Lower lobe of right lung (tissue), 2 donors: ENCODE results near the gene LEMD1. TPM values are rescaled to one million over a fixed set of nuclear protein-coding genes. Genes with fewer than 3 reads are reported as not detected.

ENCODE experiments used
- ATAC-seq, 2 donors: fragments of 200-7000 bp; cut with Tn5 transposase; one replicate each; pipeline ENCODE4 v1.9.1; 2020 to 2022; ENCODE audit warnings: mild to moderate bottlenecking in 2 of 2, moderate library complexity in 2 of 2
- DNase-seq: peaks from one replicate; pipeline ENCODE4 v3.0.0-alpha.2; 2020
- H3K27ac ChIP-seq: fragments of 200-600 bp; one replicate; pipeline ENCODE4 v1.8.0; 2022
- H3K27me3 ChIP-seq: fragments of 200-600 bp; one replicate; pipeline ENCODE4 v1.8.0; 2022; ENCODE audit warnings: low read depth
- H3K36me3 ChIP-seq: fragments of 200-600 bp; one replicate; pipeline ENCODE4 v1.8.0; 2022; ENCODE audit warnings: mild to moderate bottlenecking
- H3K4me1 ChIP-seq: fragments of 200-600 bp; one replicate; pipeline ENCODE4 v1.8.0; 2022
- H3K4me3 ChIP-seq: fragments of 200-600 bp; one replicate; pipeline ENCODE4 v1.8.0; 2022; ENCODE audit warnings: mild to moderate bottlenecking
- H3K9me3 ChIP-seq: fragments of 200-600 bp; one replicate; pipeline ENCODE4 v1.8.0; 2022
- intact Hi-C: fragments of 100-400 bp; cut with DNase I; formaldehyde crosslinking; loops from one replicate; pipeline ENCODE4 v1.11.0; 2022
- total RNA-seq: library from RNA; stranded (reverse); fragmentation: NEBNext Ultra II Directional; extraction: Animal tissue kit (Norgen Biotek cat#: 25700); gene quantifications from one replicate; pipeline ENCODE4 v1.2.1, GENCODE V29; 2021
- TF ChIP-seq, protein P1 (sequence below): fragments of 200-600 bp; IDR thresholded peaks from one replicate; pipeline ENCODE4 v1.8.0; 2022; ENCODE audit warnings: antibody characterized with exemption, mild to moderate bottlenecking
- donor health status: DM: no; HTN: yes; CAD: no; lungs with severe emphysema.

Gene LEMD1
- total RNA-seq, 1 donor from 2014 or later, result not detected

DNA sequence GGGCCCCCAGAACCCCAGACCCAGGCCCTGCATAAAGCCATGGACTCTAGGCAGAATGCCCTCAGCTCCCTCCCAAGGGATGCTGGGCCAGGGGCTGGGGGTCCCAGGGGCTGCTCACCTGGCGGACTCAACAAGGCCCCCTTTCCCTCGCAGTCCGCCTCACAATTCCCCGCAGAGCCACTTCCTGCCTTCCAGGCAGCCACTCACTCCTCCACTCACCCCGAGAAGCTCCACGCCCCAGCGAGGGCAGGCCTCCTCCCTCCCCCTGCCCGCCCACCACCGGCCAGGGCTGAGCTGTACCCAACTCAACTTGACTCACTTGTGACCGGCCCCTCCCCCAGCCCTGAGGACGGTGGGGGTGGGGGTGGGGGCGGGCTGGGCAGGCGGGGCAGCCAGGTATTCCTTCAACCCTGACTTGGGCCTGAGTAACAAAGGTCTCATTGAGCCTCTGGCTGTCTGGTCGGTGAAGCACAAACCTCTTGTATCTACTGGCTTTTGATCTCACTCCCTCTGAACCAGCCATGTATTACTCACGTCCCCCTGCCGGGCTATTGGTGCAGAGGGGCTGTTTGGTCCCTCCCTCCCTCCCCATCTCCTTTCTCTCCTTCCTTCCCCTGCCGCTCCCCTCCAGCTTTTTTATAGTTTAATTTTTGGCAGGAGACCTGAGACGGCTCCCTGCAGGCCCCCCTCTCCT is 28.0 kb upstream of the LEMD1 start:
- TF ChIP-seq, protein P1, sequence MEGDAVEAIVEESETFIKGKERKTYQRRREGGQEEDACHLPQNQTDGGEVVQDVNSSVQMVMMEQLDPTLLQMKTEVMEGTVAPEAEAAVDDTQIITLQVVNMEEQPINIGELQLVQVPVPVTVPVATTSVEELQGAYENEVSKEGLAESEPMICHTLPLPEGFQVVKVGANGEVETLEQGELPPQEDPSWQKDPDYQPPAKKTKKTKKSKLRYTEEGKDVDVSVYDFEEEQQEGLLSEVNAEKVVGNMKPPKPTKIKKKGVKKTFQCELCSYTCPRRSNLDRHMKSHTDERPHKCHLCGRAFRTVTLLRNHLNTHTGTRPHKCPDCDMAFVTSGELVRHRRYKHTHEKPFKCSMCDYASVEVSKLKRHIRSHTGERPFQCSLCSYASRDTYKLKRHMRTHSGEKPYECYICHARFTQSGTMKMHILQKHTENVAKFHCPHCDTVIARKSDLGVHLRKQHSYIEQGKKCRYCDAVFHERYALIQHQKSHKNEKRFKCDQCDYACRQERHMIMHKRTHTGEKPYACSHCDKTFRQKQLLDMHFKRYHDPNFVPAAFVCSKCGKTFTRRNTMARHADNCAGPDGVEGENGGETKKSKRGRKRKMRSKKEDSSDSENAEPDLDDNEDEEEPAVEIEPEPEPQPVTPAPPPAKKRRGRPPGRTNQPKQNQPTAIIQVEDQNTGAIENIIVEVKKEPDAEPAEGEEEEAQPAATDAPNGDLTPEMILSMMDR, result no peak
- Histone ChIP-seq H3K4me1 (peaks cover 21% of the 10 kb centered on the region), H3K27ac (peak overlapping the region; percentile 60), H3K9me3 (no peaks in the 10 kb centered on the region), H3K27me3 (peaks cover 37% of the 10 kb centered on the region), H3K4me3 (peak overlapping the region; percentile 47), H3K36me3 (no peaks in the 10 kb centered on the region)
- ATAC-seq (peak; percentile 94), DNase-seq (peak; percentile 80)
- intact Hi-C loops, result no loop called here

- Histone ChIP-seq H3K4me1 (peaks cover 21% of the 10 kb centered on the region), H3K27ac (peak overlapping the region; percentile 60), H3K36me3 (no peaks in the 10 kb centered on the region), H3K27me3 (peaks cover 31% of the 10 kb centered on the region), H3K4me3 (peak overlapping the region; percentile 47), H3K9me3 (no peaks in the 10 kb centered on the region)
- ATAC-seq, result peak; percentile 3 to 9
- TF ChIP-seq, protein P1, result no peak
- intact Hi-C loops, result no loop called here
- DNase-seq, result no peak
Measured at GRCh38 chr1:205449254-205449749, 27.4 kb upstream of the LEMD1 start.

DNA sequence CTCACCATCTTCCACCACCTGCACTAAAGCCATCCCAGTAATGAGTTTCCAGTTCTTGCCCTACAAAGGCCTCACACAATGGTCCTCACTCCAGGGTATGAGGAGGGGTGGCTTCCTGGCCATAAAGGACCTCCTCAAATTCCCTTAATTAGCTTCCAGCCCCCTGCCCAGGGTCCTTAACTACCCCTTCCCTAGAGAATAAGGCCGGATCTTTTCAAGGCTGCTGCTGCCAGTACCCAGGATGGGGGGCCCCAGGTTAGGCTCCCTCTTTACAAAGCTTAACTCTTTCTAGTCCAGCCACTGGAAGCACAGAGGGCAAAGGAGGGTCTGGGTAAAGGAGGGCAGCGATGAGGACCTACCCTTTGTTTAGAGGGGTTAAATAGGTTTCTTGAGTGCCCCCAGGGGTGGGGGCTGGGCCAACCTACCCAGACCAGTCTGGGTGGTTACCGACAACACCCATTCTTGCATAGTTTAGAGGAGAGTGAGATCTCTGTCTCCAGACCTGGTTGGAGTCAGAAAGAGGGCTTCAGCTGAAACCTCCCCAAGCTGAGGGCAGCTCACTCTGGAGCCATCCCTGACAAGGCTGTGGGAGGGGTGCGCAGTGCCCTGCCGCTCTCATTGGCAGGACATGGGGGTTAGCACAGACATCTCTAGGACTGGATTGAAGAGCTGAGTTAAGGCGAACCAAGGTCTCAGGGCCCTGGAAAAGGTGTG is 26.8 kb upstream of the LEMD1 start:
- peak overlapping the region; percentile 47 for H3K4me3 ChIP-seq
- TF ChIP-seq, protein P1, result no peak
- peak overlapping the region; percentile 60 for H3K27ac ChIP-seq
- intact Hi-C loops, result no loop called here
- peak; percentile 32 to 36 for ATAC-seq
- peaks cover 26% of the 10 kb centered on the region for H3K27me3 ChIP-seq
- H3K4me1 ChIP-seq, result peaks cover 21% of the 10 kb centered on the region
- no peaks in the 10 kb centered on the region for H3K36me3 ChIP-seq
- no peaks in the 10 kb centered on the region for H3K9me3 ChIP-seq
- no peak for DNase-seq

DNA sequence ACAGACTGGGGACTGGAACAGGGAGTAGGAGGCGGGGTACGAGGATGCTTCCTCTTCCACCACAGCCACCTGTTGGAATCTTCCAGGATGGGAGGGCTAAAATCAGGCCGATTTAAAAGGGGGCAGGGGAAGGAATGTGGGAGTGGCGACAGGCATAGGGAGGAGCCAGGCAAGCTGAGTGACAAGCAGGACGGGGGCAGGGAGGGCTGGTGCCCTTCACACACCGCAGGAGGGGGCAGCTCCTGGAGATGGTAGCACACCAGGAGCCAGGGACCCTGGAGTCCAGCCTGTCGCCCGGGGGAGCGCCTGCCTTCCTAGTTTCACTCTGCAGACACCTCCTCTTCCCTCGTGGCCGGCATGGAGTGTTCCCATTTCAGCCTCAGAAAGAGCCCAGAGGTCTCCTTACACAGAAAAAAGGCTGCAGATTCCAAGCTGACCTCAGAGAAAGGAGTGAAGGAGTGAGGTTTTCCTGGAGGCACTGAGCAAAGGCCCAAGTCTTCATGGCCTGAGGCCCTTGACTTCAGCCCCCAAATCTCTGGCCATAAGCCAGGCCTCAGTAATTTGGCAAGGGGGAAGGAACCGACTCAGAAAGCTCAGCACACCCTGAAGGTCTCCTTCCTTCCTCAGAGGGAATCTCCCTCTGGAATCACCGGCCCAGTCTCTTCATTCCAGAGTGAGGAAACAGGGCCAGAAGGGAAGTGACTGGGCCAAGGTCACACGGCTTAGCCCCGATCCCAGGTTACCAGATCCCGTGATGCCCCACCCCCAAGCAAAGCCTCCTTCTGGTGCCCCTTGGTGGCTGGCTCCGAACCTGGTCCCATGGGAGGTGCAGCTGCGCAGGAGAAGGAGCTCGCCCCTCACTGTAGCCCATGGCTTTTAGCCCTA is 25.8 kb upstream of the LEMD1 start:
- ATAC-seq (no peak), DNase-seq (no peak)
- Histone ChIP-seq H3K27me3 (peaks cover 16% of the 10 kb centered on the region), H3K4me1 (peaks cover 21% of the 10 kb centered on the region), H3K9me3 (no peaks in the 10 kb centered on the region), H3K27ac (no peak overlapping the region), H3K36me3 (no peaks in the 10 kb centered on the region), H3K4me3 (peak overlapping the region; percentile 4)
- intact Hi-C loops, result no loop called here
- TF ChIP-seq, protein P1, result no peak

DNA sequence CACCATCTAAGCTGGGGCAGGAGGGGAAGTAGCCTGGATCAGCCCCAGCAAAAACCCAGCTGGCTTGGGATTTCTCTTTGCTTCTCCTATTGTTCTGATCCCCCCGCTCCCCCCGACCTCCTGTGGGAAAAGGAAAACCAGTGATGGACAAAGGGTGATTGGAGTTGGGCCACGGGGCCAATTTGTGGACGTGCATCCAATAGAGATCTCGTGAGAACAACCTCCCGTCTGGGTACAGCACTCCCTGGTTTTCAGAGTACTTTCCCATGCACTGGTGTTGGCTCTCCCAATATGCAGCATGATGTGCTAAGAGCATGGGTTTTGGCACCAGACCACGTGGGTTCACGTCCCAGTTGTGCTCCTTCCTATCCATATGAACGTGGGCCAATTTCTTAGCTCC is 25.0 kb upstream of the LEMD1 start:
- no peaks in the 10 kb centered on the region for H3K9me3 ChIP-seq
- no peak for DNase-seq
- H3K36me3 ChIP-seq, result no peaks in the 10 kb centered on the region
- TF ChIP-seq, protein P1, result no peak
- peaks cover 29% of the 10 kb centered on the region for H3K4me1 ChIP-seq
- H3K27ac ChIP-seq, result no peak overlapping the region
- ATAC-seq, result no peak
- intact Hi-C loops, result no loop called here
- no peak overlapping the region for H3K4me3 ChIP-seq
- H3K27me3 ChIP-seq, result peaks cover 8% of the 10 kb centered on the region
